ENCODE measurements around the gene TMEM108.

- TF ChIP-seq EP300 (IDR thresholded peaks at IDR 0.05; ENCODE audit: borderline replicate concordance in 1 of 2, low read depth in 1 of 2, low read length in 1 of 2) (no peak), CTCF (IDR thresholded peaks at IDR 0.05) (no peak), EZH2phosphoT487 (IDR thresholded peaks at IDR 0.05; ENCODE audit: borderline replicate concordance, low read depth) (no peak)
Observed at GRCh38 chr3:133113526-133113925, 75.3 kb downstream of the TMEM108 start.

Measured in SK-N-SH (cell line).